H1 (cell line): Measurements from ENCODE around the gene RPL21. TPM values are rescaled to one million over a fixed set of nuclear protein-coding genes. Genes with fewer than 3 reads are reported as not detected.
A peak's percentile ranks its signal among the peaks of the same experiment; 100 is the strongest.

Experiments used
- CREB1 ChIP-seq: IDR thresholded peaks from 2 replicates; pipeline ENCODE4 v1.6.1; 2012; ENCODE audit warnings: inconsistent platforms
- HDAC2 ChIP-seq, 2 experiments: fragments of 300-600 bp in 1 of 2; sonication (generic) in 1 of 2; IDR thresholded peaks; 2 replicates each; pipeline ENCODE4 v1.6.1; 2011 to 2012; ENCODE audit warnings: low read depth in 2 of 2, low read length in 2 of 2, mild to moderate bottlenecking in 2 of 2, moderate library complexity in 2 of 2, borderline replicate concordance in 1 of 2, inconsistent platforms in 1 of 2
- TEAD4 ChIP-seq: IDR thresholded peaks from 2 replicates; pipeline ENCODE4 v1.6.1; 2012; ENCODE audit warnings: low read depth, low read length, inconsistent platforms, mixed read lengths
- polyA plus RNA-seq, 7 experiments: library from polyadenylated mRNA; depleted of rRNA in 3 of 7; stranded (reverse) in 5 of 7; unstranded in 2 of 7; fragments of >200 nt in 5 of 7; fragments of 200-250 nt in 2 of 7; gene quantifications; 1 replicate in 5 of 7; 2 replicates in 1 of 7; 4 replicates in 1 of 7; pipeline versions ENCODE4 v1.2.1 to v1.2.3, GENCODE V29; 2011 to 2013; ENCODE audit warnings: missing spikeins in 2 of 7, mixed read lengths in 2 of 7
- total RNA-seq: library from RNA; stranded (reverse); fragmentation: NEBNext Ultra II Directional; extraction: Animal tissue kit (Norgen Biotek cat#: 25700); gene quantifications from 2 replicates; pipeline ENCODE4 v1.2.1, GENCODE V29; 2021

Gene RPL21
- total and polyA plus RNA-seq, 2 of the 8 experiments (the other 6 are each of a cell fraction or from before 2014, with no cell fraction given) = 624 to 1,283 TPM

DNA sequence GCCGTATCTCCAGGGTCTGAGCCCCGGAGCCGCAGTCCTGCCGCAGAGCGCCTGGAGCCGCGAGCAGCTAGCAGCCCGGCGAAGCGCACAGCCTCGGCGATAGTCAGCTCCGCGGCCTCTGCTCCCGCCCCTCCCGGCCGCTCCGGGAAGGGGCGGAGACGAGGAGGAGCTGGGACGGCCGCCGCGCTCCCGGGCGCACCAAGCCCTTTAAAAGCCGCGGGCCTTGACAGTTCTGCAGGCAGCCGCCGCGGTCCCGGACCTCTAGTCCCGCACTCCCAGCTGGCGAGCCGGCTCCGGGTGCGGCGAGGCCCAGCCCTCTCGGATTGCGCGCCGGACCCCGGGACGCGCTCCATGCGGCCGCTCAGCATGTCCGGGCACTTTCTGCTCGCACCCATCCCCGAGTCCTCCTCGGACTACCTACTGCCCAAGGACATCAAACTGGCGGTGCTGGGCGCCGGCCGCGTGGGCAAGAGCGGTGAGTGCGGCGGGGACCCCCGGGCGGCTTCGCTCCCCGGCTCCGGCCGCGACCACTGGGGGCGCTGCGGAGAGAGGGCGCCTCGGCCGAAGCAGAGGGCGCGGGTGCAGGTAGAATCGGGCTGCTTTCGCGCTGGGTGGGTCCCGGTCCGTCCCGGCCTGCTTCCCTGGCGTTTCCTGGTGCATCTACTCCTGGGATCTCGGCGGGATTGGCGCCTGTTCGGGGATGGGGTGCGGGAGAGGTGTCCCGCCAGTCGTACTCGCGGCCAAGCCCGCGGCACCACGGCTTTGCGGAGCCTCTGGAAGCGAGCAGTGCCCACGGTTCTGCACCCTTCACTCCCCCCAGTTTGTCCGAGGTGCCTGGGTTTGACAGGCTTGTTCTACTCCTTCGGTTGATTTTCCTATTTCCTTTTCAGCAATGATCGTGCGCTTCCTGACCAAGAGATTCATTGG is 19.5 kb downstream of the RPL21 start, which contains the start of gene RASL11A (continued):
- TF ChIP-seq CREB1 = 0 out of 2 replicates have a peak, but pooled peaks have one; percentile 17
- TF ChIP-seq TEAD4 = peak; percentile 3; the same call in 1 of the 2 replicates
- peak in 1 of 2 experiments; percentile 85; a peak in 2 of 4 replicates for TF ChIP-seq HDAC2 (IDR thresholded peaks at IDR 0.05; ENCODE audit: borderline replicate concordance in 1 of 2, low read depth in 2 of 2, low read length in 2 of 2)
